Fibroblast of pulmonary artery (primary cell): ENCODE measurements around the gene INF2.

Source experiments
- DNase-seq: peaks from one replicate; pipeline ENCODE4 v3.0.0-alpha.2; 2010; ENCODE audit warnings: low read depth
- H3K4me3 ChIP-seq: replicated peaks from 2 replicates; pipeline ENCODE4 v1.5.1; 2011; ENCODE audit warnings: low read depth, mild to moderate bottlenecking, control low read depth, low read length, moderate library complexity
- CTCF ChIP-seq: IDR thresholded peaks from 2 replicates; pipeline ENCODE4 v1.5.1; 2011; ENCODE audit warnings: mild to moderate bottlenecking, control low read depth, low read length, inconsistent platforms; ENCODE audit errors: missing control alignments

INF2 gene

DNA sequence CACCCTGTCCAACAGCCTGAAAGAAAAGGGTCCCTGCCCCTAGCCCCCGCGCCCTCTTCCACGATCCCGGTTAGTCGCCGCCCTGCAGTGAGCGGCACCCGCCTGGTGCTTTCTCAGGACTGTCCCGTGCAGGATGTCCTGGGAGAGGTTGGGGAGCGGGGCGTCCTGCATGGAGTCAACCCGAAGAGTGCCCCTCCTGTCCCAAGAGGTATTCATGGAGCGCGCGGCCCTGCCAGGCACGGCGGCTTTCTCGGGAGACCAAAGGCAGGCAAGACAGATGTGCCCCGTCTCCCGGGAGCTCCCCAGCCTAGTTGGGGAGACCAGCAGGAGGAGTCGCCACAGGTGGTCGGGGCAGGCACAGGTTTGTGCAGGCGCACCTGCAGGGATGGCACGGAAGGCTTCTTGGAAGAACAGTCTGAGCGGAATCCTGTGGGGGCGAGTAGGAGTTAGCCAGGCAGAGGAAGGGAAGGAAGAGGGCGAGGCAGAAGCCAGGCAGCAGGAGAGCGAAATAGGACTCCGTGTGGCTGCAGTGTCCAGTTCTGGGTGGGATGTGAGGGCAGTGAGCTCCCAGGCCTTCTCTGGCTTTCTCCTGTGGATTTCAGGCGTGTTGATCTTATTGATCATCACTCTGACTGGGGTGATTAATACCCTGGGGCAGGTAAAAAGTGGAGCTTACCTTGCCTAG lies 64.3 kb downstream of the INF2 start:
- no peak for TF ChIP-seq CTCF
- H3K4me3 ChIP-seq: peak overlapping the region; percentile 89
- DNase-seq: no peak

DNA sequence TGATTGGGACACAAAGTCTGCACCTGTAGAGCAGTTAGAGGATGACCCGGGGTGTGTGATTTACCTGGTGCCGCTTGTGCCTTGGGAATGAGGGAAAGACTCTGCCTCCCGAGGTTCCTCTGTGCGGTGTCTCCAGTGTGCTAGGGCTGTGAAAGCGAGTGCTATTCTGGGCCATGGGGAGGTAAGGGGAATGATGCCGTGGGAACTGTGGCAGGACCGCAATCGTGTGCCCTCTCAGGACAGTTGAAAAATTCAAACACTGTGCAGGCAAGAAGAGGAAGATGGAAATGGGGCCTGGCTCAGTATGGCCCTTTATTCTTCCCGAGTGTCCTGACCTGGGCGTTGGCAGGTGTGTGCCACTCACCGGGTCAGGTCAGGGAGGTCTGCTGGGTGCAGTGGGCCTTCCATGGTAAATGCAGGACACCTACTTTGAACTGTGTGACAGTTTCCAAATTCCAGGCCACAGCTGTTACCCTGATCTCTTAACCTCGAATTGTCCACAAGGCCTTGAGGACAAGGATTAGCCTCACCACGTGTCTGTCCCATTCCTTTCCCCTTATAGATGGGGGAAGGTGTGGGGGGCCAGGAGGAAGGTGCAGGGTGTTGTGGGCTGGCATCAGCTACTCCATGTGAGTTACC lies 64.9 kb downstream of the INF2 start:
- no peak for TF ChIP-seq CTCF
- H3K4me3 ChIP-seq: peak overlapping the region; percentile 89
- no peak for DNase-seq

- DNase-seq: no peak
- no peak overlapping the region for H3K4me3 ChIP-seq
- no peak for TF ChIP-seq CTCF
Measured at GRCh38 chr14:104755621-104756020, 66.2 kb downstream of the INF2 start.

DNA sequence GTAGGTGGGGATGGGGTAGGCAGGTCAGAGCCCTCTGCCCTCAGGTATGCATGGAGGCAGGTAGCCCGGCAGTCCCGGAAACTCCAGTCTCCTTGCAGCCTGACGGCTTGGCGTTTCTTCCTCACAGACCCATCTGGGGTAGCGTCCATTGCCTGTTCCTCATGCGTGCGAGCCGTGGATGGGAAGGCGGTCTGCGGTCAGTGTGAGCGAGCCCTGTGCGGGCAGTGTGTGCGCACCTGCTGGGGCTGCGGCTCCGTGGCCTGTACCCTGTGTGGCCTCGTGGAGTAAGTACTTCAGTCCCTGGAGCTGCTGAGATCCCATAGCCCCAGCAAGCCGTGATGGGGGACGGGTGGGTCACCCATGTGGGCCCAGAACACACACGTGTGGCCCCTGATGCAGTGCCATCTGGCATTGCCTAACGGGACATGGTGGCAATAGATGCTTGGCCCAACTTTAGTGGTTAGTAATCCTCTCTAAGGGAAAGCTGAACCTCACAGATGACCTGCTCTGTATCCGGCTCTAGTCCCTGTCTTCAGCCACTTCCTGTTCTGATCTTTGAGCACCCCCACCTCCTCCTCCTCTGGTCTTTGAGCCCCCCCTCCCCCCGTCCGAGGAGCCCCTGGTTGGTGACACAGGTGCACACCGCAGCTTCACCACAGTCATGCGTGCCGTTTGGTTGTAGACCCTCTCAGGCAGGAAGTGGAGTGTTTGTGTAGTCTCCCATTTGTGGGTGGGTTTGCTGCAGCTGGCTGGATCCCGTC lies 67.2 kb downstream of the INF2 start:
- TF ChIP-seq CTCF: no peak
- H3K4me3 ChIP-seq: no peak overlapping the region
- no peak for DNase-seq

GRCh38 chr14:104757238-104757585 lies 67.8 kb downstream of the INF2 start:
- DNase-seq: no peak
- H3K4me3 ChIP-seq: no peak overlapping the region
- no peak for TF ChIP-seq CTCF

GRCh38 chr14:104757681-104758392 lies 68.4 kb downstream of the INF2 start:
- no peak for DNase-seq
- no peak overlapping the region for H3K4me3 ChIP-seq
- no peak for TF ChIP-seq CTCF
